Stimulated activated CD4-positive, alpha-beta T cell treated with anti-CD3 and anti-CD28 coated beads, Interleukin-12 subunit alpha, Interleukin-12 subunit beta, amount 100 ng/mL, for 4 hours (primary cell): ENCODE results near the gene SH3TC1.

Experiments
- DNase-seq: peaks from one replicate; pipeline ENCODE4 v3.0.0-alpha.2; 2020

The SH3TC1 gene

GRCh38 chr4:8233672-8234484 lies 34.8 kb downstream of the SH3TC1 start:
- DNase-seq = no peak

DNA sequence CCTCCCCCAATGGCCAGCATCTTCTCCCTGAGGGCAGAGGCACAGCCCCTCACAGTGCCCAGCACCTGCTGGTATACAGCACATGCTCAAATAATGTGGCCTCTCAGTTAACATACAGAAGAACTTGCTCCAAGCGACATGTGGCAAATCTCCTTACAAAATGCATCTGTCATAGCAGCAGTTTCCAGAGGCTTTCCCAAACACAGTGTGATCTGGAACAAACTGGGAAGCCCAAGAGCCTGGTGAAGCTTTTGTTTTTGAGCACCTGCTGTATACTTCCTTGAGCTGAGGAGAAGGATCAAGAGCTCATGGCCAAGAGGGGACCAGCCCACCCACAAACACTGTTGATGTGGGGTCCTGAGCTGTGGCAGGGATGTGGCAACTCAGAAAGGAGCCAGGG lies 35.6 kb downstream of the SH3TC1 start:
- no peak for DNase-seq

- no peak for DNase-seq
Observed at GRCh38 chr4:8235224-8235623, 36.1 kb downstream of the SH3TC1 start.

GRCh38 chr4:8235686-8236085 lies 36.6 kb downstream of the SH3TC1 start:
- DNase-seq = no peak

DNA sequence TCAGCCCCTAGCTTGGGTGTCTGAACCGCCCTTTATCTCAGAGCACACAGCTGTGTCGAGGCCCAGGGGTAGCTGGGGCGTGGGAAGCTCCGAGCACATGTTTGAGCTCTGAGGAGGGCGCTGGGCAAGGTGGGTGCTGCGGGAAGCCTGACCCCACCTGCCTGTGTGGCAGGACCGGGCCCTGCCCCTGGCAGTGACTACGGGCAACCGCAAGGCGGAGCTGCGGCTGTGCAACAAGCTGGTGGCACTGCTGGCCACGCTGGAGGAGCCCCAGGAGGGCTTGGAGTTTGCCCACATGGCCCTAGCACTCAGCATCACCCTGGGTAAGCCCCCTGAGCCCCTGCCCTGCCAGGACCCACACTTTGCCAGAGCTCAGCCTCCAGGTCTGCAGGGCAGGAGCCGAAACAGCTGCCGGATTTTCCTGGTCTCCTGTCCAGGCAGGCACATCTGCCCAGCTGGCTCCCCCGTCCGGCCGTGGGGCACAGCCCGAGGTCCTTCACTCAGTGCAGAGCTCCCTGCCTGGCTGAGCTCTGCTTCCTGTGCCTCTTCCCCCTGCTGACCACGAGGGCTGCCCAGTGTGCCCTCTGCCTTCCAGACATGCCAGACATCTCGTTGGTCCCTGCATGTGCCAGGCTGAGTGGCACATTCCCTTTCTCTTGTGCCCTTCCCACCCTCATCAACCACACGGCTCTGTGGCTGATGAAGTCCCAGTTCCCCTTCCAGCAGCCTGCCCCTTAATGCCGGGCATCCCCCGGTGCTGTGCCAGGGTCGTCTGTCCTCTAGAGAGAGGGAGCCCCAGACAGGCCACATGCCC lies 37.2 kb downstream of the SH3TC1 start:
- DNase-seq = no peak

DNA sequence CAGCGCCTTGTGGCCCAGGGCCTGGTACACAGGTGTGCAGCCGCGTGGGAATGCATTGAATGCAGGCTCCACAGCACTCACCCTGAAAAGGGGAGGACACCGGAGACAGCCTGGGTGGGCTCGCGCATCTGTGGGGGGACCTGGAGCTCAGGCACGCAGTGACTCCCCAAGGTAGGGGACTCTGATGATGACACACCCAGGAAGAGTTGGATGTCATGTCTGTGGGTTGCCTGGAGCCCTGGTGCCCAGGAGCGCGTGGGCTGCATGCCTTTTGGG lies 37.8 kb downstream of the SH3TC1 start:
- no peak for DNase-seq

DNA sequence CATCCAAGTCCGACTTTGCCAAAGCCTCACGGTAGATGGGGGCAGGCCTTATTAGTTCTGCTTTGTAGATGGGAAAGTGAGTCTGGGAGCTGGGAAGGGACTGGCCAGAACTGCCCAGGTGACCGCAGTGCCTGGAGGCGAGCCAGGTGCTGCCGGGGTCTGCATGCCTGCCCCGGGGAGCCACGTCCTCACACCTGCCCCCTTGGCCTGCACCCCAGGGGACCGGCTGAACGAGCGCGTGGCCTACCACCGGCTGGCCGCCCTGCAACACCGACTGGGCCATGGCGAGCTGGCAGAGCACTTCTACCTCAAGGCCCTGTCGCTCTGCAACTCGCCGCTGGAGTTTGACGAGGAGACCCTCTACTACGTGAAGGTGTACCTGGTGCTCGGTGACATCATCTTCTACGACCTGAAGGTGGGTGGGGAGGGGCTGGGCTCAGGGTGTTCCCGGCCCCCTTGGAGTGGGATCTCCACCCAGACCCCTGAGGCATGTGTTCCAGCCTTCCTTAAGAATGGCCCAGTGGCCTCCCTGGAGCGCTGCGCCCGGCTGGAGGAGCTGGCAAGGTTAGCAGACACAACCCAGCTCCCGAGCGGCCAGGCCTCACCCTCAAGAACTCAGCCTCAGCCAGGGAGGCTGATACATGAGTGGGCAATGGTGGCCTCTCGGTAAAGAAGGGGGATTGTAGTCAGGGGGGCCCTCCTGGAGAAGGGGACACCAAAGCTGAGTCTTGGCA lies 38.3 kb downstream of the SH3TC1 start:
- no peak for DNase-seq

GRCh38 chr4:8238036-8238511 lies 39.0 kb downstream of the SH3TC1 start:
- DNase-seq = no peak

DNA sequence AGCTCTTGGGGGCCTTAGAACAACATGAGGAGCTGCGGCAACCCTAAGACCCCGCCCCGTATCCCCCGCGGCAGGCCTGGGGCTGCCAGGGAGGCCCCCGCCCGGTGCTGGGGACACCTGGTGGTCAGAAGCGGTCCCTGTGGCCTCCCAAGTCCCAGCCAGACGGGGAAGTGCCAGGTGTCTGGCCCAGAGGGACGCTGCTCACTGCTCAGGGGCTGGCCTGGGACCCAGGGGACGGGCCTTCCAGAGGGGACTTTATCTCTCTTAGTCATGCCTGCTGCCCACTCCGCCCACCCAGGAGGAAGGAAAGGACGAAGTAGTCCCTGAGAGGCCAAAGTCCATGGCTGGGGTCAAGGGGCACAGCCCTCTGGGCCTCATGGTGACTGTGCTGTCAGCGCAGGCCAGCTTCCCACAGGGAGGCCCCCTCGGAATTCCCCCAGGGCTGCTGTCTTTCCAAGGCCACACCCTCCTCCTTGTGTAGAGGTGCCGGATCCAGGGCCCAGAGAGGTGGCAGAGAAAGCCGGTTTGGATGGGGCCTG lies 39.5 kb downstream of the SH3TC1 start:
- no peak for DNase-seq

DNA sequence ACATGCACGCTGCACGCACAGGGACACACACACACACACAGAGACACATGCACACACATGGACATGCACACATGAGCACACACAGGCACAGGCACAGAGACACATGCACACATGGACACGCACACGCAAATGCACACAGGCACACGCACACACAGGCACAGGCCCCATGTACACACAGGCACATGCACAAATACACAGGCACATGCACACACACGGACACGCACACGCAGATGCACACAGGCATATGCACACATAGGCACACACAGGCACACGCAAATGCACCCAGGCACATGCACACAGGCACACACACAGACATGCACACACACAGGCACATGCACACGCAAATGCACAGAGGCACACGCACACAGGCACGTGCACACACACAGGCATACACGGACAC lies 40.1 kb downstream of the SH3TC1 start:
- DNase-seq = no peak

DNA sequence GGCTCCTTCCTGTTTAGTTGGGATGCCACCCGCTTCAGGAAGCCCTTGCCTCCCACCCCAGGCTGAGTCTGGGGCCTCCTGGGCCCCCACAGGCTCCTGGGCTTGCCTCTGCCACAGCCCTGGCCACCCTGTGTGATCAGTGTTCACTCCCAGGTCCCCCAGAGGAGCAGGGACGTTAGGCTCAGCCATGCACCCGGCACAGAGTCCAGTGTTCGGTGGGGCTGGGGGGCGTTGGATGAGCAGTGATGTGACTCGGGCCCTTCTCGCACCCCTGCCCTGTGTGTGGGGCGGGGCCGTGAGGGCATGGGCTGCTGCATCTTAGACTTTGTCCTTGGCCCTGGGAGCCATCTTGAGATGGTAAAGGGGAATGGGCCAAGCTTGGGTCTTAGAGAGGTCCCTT lies 40.6 kb downstream of the SH3TC1 start:
- DNase-seq = no peak

DNA sequence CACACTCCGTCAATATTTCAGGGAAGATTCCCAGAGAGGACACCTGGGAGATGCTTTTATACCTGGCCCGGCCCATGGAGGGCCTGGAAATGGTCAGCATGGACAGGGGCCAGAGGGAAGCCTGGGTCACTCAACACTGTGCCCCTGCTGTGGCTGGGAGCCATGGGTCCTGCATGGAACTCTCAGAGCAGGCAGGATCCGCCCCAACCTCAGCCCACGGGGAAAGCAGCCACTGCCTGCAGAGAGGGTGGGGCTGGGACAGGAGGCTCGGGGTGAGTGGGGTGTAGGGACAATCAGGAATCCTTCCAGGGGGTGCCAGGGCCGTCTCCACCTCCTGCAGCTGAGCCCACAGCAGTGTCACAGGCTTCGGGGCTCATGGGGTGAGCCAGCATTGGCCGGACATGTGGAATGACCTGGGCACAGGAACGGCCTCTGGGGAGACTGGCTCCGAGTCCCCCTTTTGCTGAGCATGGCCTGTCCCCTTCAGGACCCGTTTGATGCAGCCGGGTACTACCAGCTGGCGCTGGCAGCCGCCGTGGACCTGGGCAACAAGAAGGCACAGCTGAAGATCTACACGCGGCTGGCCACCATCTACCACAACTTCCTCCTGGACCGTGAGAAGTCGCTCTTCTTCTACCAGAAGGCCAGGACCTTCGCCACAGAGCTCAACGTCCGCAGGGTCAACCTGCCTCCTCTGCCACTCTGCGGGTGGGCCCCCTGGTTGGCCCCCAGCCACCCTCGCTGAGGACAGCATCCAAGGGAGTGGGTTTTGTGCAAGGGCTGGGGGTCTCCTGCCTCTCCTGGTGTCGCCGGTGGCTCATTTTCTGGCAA lies 41.3 kb downstream of the SH3TC1 start:
- DNase-seq = no peak

- no peak for DNase-seq
Observed at GRCh38 chr4:8241211-8241779, 42.2 kb downstream of the SH3TC1 start.

DNA sequence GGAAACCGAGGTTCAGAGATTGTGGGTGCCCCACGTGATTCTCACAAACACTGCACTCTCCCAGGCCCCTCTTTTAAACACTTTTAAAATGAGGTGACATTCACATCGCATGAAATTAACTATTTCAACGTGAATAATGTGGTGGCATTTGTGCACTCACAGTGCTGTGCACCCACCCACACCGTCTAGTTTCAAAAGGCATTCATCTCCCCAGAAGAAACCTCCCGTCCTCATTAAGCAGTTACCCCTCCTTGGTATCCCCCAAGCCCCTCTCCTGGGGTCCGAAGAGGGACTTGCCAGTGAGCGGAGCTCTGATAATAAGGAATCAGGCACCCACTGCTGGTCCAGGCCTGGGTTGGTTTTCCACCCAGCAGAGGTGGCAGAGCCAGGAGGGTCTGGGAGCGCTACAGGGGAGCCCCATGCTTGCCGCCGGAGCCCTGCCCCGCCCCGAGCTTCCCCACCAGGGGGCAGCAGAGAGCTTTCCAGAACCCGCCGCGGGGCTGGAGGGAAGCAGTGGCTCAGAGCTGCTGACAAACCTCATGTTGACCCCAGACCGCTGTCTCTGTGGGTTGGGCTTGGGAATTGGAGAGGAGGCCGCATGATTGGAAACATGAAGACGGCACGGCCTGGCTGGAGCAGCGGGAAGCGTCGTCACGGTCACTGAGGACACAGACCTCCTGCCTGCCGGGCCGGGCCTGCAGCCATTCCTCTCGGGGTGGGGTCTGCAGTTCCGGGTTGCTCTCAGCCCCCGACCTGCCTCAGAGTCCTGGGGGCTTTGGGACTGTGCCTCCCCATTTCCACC lies 43.0 kb downstream of the SH3TC1 start:
- peak; percentile 86 for DNase-seq

GRCh38 chr4:8242782-8243560 lies 43.9 kb downstream of the SH3TC1 start:
- no peak for DNase-seq

- DNase-seq = no peak
Observed at GRCh38 chr4:8244001-8244757, 45.1 kb downstream of the SH3TC1 start.

- DNase-seq = no peak
Observed at GRCh38 chr4:8244931-8245460, 45.9 kb downstream of the SH3TC1 start.

DNA sequence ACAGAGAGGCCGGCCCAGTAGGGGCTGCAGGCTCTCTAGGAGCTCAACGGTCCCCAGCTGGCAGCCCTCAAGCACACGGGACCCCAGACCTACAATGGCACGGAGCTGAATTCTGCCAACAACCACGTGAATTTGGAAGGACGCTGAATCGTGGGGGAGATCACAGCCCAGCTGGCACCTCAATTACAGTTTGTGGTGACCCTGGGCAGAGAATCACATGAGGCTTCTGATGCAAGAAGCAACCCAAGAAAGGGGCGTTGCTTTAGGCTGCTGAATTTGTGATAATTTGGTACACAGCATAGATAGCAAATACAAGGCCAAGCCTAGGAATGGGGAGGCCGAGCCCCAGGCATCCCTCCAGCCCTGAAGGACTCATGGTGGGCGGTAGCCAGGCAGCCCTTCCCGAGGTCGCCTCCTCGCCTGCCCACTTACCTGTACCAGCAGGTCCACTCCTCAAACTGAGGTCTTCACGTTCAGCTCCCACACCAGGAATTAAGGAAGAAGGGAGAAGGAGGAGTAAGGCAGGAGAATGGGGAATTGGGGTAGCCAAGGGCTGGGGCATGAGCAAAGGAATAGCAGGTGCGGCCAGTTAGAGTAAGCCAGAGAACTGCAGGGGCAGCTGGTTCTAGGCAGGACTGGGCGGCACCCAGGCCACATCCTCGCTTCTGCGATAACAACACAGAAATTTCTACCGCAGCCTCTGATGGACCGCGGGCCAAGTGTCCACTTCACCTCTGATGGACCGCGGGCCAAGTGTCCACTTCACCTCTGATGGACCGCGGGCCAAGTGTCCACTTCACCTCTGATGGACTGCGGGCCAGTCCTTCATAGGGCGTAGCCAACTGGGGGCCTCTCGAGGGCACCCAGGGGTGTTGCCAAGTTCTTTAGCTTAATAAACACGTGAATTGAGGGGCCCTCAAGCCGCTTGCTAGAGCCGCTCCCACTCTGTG lies 47.1 kb downstream of the SH3TC1 start:
- DNase-seq = no peak
